Testis (tissue), 2 donors: ENCODE results near the gene PRIM2.
"Not testable (repeated sequence)": the region's sequence is repeated elsewhere in the genome, so short reads cannot be mapped to it uniquely, and the experiment has no call there.

ENCODE experiments used
- CTCF ChIP-seq, 3 experiments: fragments of 450-650 bp in 2 of 3; fragments of 200-600 bp in 1 of 3; sonication (generic) in 1 of 3; IDR thresholded peaks; one replicate each; pipeline ENCODE4 v1.5.1; 2016 to 2019; ENCODE audit warnings: antibody characterized with exemption in 3 of 3, mild to moderate bottlenecking in 2 of 3, moderate library complexity in 1 of 3
- POLR2A ChIP-seq: fragments of 450-650 bp; IDR thresholded peaks from one replicate; pipeline ENCODE4 v1.6.1; 2017; ENCODE audit warnings: antibody characterized with exemption, mild to moderate bottlenecking, moderate library complexity

GRCh38 chr6:57274113-57274824 lies 43.2 kb upstream of the PRIM2 start:
- TF ChIP-seq CTCF (IDR thresholded peaks at IDR 0.05); POLR2A: not testable (repeated sequence)
